ENCODE data around the gene COL1A2.

DNA sequence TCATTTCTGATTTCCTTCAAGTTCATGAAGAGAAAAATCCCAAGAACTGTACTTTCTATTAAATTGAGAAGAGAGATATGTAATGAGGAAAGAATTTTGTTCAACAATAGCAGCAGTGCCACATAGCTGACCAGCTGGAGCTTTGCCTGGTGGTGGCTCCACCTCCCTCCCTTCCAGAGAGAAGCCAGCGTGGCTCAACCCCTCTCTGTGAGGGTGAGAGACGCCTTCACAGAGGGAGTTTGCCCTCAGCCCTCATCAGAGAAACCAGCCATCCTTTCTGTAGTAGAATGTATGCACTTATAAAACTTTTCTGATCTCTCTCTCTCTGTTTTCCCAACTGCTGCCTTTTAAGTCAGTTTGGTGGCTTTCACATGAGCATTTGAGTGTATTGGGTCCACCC is 20.5 kb upstream of the COL1A2 start:
- TF ChIP-seq, protein P1, sequence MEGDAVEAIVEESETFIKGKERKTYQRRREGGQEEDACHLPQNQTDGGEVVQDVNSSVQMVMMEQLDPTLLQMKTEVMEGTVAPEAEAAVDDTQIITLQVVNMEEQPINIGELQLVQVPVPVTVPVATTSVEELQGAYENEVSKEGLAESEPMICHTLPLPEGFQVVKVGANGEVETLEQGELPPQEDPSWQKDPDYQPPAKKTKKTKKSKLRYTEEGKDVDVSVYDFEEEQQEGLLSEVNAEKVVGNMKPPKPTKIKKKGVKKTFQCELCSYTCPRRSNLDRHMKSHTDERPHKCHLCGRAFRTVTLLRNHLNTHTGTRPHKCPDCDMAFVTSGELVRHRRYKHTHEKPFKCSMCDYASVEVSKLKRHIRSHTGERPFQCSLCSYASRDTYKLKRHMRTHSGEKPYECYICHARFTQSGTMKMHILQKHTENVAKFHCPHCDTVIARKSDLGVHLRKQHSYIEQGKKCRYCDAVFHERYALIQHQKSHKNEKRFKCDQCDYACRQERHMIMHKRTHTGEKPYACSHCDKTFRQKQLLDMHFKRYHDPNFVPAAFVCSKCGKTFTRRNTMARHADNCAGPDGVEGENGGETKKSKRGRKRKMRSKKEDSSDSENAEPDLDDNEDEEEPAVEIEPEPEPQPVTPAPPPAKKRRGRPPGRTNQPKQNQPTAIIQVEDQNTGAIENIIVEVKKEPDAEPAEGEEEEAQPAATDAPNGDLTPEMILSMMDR (IDR thresholded peaks at IDR 0.05; ENCODE audit: poor library complexity, severe bottlenecking) = no peak
- TF ChIP-seq RAD21 (conservative IDR thresholded peaks at IDR 0.05) (no peak), EP300 (conservative IDR thresholded peaks at IDR 0.05; ENCODE audit: poor library complexity, severe bottlenecking) (no peak), EZH2 (IDR thresholded peaks at IDR 0.05; ENCODE audit: borderline replicate concordance, insufficient read depth, low read length, poor library complexity, severe bottlenecking) (no peak), POLR2AphosphoS5 (IDR thresholded peaks at IDR 0.05) (no peak)
